NCI-H524 treated with DMSO at 0.1 percent for 48 hours (cell line): ENCODE results near the gene AMIGO1.

ENCODE experiments used
- DNase-seq: peaks from one replicate; lab custom pipeline; 2025; lab: John Stamatoyannopoulos, UW

The AMIGO1 gene, protein sequence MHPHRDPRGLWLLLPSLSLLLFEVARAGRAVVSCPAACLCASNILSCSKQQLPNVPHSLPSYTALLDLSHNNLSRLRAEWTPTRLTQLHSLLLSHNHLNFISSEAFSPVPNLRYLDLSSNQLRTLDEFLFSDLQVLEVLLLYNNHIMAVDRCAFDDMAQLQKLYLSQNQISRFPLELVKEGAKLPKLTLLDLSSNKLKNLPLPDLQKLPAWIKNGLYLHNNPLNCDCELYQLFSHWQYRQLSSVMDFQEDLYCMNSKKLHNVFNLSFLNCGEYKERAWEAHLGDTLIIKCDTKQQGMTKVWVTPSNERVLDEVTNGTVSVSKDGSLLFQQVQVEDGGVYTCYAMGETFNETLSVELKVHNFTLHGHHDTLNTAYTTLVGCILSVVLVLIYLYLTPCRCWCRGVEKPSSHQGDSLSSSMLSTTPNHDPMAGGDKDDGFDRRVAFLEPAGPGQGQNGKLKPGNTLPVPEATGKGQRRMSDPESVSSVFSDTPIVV

DNA sequence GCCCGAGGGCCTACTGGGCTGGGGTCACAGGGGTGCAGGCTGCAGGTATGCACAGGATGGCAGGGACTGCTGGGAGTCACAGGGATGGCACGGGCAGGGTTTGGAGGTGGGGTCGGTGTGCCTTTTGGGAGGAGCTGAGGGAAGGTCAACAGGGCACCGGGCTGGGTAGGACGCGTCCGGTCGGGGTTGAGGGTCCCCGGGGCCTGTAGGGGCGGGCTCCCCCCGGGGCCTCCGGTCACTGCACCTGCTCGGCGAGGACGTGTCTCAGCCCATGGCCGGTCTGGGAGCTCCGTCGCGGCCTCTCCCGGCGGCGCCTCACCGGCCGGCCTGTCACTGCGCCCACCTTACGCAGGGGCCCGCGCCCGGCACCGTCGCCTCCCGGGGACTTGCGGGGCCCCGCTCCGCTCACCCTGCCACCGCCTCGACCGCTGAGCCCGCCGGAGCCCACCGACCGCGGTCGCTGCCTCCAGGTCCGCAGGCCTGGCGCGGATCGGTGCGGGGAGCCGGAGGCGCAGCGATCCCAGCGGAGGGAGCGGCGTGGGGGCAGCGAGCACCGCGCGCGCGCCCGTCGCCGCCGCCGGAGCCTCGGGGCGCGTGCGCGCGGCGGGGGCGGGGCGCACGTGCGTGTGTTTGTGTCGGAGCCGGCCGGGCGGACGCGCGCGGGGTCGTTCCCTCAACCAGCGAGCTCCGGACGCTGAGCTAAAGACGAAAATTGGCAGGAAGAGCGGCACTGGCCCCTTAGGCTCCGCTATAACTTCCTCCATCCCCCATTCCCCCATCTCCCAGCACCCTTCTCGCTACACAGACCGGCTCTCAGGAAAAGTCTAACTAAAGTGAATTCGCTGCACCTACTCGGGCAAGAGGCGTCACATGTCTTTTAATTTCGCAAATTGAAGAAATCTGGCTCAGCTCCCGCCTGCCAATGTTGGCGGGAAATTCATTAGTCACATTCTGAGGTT lies at the start of gene AMIGO1:
AMIGO1 (minus strand) TSS at position 552 of the 959 bp plus-strand sequence. CDS start 815 bp downstream, outside the sequence.
- no peak for DNase-seq

DNA sequence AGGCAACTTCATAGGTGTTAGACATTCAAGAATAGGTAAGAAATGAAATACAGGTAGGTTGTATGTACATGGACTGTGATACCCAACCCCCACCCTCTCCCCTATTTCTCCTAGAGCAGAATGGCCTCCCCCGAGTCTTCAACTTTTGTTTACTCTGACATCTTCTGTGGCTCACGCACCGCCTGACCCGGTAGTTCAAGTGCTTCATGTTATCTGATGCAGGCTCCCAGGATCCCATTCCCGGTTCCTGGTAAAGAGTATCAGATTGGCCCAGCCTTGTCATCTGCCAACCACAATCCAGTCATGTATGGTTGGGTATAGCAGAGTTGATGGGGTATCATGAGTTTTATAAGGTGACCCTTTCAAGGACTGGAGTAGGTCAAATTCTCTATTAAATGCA lies 48.0 kb upstream of the AMIGO1 start:
- no peak for DNase-seq

DNA sequence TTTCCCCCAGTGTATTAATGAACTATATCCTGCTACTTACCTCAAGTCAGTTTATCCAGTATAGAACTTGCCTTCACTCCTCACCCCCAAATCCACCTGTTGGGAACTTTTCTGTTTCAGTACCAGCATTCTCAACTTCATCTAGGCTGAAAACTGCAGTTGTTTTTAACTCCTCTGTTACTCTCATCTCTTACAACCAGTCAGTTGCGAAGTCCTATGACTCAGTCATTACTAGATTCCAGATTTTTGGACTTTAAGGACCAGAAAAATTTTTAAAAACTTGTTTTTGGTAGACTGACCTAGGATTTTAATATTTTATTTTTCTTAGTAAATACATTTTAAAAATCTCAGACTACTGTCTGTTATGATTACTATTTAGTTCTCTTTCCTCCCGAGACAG lies 47.0 kb upstream of the AMIGO1 start:
- no peak for DNase-seq

DNA sequence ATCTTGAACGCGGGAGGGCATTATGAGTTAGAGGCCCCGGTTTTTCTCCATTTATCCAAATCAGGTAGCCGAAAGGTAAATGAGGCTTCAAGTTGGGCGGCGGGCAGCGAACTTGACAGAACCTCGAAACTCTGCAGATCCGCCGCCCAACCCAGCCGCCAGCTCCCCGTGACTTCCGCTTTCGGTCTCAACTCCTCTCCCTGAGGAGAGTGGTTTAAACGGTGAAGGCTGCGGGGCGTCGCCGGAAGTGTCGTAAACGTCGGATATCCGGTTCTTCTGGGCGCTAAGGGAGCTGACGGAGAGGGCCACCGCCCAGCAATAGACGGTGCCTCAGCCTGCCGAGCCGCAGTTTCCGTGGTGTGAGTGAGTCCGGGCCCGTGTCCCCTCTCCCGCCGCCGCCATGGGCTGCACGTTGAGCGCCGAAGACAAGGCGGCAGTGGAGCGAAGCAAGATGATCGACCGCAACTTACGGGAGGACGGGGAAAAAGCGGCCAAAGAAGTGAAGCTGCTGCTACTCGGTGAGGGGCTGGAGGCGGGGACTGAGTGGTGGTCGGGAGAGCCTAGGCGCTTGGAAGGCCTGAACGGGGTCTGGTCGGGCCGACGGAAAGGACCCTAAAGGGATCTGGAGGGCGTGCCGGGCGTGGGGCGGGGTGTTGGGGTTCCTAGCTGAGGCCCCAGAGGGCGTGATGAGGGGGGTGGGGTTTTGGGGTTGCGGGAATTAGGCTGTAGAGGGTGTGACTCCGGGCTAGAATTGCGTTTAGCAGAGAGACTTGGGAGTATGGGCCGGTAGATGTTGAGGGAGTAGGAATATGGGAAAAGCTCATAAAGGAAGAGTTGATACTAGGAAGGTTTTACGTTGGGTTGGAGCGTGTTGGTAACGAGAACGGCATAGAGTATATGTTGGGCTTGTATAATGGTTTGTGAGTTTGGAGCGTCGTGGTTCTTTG lies 39.1 kb upstream of the AMIGO1 start, which contains the start of gene GNAI3:
GNAI3 (plus strand) TSS at position 295 of the 947 bp plus-strand sequence; CDS start at position 401, 106 bp downstream.
- DNase-seq = peak; percentile 68

DNA sequence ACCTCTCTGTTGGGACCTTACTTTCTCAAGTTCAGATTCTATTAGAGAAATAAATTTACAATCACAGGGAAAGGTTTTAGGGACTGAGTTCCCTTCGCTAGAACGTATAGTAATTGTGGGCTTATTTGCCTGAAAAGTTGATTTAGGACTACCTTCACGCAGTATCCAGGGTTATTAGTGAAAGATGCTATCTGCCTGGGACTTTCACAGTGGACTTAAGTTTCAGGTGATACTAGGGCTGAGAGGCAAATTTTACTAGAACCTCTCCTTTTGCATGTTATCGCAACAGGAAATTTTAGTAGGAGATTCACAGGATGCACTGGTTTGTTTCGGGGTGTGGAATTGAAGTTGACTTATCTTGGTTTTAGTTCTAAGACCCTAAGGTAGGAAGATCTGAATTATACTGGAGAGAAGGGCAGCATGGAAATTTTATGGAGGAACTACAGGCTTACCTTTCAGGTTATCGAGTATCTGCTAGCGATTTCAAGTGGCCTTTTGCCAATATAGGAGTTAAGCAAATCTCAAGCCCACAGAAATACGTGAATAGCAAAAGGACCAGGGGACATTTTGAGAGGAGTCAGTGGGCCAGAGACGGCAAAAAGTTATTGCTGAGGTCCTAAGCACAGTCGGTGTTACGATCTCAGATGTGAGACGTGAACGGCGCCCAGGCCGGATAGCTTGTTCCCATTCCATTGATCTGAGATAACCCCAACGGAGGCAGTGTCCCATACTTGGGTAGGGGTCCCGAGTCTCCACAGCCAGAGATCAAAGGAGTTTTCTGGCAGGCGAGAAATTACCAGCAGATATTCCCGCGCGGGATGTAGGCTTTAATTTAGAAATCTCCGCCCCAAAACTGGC lies 38.2 kb upstream of the AMIGO1 start:
- DNase-seq = no peak

DNA sequence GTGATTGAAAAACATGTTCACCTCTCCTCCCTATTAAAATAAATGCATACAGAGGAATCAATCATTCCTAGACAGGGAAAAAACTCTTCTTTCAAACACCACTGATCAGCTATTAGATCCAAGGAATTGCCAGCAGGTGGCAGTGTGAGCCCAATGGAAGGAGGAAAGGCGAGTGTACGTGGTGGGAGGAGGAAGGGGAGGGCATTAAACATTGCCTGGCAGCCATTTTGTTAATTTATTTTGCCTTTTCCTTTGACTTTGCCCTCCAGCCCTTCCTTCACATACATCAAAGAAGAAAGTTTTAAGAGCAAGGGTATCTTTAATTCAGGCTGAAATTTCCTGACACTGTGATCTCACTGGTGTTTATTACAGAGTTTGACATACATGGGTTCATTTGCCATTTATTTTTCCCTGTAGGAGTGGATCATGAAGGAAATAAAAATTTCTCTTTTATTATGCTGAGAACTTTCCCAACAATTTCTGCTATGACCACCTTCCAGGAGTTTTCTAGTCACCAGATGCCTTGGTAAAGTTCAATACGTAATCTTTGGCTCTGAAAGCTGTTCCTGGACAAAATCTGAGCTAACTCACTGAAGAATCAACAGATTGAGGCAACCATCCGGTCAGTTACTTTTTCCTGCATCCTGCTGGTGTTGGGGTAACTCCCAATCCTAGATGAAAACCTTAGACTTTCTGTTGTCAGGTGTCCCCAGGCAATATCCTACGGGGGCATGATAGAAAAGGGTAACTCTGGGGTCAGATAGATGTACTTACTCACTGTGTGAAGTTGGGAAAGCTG lies 37.0 kb upstream of the AMIGO1 start:
- DNase-seq = no peak

DNA sequence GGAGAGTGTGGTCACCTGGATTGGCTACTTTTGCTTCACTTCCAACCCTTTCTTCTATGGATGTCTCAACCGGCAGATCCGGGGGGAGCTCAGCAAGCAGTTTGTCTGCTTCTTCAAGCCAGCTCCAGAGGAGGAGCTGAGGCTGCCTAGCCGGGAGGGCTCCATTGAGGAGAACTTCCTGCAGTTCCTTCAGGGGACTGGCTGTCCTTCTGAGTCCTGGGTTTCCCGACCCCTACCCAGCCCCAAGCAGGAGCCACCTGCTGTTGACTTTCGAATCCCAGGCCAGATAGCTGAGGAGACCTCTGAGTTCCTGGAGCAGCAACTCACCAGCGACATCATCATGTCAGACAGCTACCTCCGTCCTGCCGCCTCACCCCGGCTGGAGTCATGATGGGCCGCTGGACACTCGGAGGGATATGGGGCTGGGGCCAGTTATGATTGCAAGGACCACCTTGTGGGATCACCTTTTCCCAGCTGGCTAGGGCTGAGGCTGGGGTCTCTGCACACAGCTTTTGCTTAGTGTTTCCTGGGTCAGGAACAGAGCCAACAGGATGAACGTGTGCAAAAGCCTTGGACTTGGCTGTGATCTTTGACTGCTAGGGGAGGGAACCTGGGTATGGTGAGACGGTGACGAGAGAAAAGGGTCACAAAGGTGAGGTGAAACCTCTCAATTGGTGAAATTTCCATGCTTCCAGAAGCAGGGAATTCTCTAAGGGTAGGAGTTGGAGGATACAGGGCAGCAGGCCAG lies 34.6 kb upstream of the AMIGO1 start:
- DNase-seq = no peak

DNA sequence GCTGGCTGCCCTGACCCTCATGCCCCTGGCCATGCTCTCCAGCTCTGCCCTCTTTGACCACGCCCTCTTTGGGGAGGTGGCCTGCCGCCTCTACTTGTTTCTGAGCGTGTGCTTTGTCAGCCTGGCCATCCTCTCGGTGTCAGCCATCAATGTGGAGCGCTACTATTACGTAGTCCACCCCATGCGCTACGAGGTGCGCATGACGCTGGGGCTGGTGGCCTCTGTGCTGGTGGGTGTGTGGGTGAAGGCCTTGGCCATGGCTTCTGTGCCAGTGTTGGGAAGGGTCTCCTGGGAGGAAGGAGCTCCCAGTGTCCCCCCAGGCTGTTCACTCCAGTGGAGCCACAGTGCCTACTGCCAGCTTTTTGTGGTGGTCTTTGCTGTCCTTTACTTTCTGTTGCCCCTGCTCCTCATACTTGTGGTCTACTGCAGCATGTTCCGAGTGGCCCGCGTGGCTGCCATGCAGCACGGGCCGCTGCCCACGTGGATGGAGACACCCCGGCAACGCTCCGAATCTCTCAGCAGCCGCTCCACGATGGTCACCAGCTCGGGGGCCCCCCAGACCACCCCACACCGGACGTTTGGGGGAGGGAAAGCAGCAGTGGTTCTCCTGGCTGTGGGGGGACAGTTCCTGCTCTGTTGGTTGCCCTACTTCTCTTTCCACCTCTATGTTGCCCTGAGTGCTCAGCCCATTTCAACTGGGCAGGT lies 33.9 kb upstream of the AMIGO1 start:
- no peak for DNase-seq

DNA sequence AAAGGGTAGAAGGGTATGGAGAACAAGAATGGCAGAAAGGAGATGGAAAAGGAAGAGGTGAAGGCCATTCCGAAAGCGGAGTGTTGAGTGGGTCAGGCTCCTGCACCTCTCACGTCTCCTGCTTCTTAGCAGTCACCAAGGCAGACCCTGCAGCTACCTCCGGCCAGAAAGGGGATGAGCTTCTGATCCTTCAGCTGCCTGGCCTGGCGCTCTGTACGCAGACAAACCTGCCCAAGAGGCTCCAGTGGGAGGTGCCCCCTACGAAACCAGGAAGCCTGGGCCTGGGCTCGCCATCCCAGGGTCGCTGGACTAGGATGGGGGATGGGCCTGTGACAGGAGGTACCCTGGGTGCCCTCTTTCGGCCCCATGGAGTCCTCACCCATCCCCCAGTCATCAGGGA lies 33.1 kb upstream of the AMIGO1 start:
- no peak for DNase-seq

DNA sequence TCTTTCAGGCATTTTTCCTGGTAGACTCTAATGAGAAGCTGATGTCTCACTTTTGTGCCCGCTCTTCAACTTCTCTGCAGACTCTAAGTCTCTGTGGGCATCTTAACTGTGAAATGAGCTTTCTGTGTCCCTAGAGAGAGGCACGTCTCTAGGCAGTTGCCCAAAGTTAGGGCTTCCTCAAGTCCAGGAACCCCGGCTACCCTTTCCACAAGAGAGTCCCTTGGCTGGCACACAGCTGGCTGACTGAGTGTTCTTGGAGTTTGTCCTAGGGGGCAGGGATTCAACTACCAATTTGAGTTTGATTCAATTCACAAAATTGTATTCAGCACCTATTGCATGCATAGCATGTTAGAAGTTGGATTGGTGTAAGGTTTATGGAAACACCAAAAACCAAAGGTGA lies 31.6 kb upstream of the AMIGO1 start:
- DNase-seq = no peak

DNA sequence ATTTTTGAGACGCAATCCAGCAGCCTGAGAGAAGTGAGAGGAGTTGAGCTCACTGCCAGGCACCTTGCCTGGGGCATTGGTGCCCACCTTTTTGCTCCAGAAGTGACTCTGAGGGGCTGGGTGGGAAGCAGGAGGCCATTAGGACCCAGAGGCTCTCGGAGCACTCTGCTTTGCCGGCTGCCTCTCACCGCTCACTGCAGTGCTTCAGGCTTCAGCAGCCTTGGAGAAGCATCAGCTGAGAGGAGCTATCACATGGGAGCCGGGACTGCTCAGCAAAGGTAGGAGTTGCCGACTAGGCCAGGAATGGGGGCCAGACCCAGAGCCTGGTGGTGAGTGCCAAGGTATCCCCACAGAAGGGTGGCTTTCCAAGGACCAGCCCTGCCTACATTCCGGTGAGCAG lies 30.1 kb upstream of the AMIGO1 start, which contains the start of gene GPR61:
GPR61 (plus strand) TSS at position 197 of the 400 bp plus-strand sequence. CDS start 3,151 bp downstream, outside the sequence.
- no peak for DNase-seq

DNA sequence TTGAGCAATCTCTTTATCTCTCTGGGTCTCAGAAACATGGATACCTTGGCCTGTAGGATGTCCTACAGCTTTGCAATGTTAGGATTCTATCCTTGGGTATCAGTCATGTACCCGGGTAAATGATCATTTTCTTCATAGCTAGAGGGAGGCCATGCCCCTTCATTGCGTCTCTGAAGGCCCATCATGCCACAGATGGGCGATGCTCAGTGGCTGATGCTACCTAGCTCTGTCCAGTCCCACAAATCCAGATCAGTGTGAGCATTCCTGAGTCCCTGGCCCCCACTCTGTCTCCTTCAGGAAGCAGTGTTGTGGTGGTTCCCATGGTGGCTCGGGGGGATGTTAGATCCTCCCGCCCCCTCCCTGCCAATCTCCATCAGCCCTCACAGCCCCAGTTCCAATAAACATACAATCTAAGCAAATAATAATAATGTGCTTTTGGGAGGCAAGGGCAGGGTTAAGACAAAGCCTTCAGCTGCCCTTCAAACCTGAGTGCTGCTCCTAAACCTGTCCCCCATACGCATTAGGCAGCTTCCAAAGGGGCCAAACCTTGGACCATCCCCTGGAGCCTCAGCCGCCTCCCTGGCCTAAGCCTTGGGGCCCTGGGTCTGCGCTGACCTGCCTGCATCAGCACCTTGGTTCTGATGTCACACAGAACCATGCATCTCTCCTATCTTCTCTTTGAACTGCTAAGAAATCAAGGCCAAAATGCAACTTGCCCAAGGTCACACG lies 29.5 kb upstream of the AMIGO1 start:
- no peak for DNase-seq

DNA sequence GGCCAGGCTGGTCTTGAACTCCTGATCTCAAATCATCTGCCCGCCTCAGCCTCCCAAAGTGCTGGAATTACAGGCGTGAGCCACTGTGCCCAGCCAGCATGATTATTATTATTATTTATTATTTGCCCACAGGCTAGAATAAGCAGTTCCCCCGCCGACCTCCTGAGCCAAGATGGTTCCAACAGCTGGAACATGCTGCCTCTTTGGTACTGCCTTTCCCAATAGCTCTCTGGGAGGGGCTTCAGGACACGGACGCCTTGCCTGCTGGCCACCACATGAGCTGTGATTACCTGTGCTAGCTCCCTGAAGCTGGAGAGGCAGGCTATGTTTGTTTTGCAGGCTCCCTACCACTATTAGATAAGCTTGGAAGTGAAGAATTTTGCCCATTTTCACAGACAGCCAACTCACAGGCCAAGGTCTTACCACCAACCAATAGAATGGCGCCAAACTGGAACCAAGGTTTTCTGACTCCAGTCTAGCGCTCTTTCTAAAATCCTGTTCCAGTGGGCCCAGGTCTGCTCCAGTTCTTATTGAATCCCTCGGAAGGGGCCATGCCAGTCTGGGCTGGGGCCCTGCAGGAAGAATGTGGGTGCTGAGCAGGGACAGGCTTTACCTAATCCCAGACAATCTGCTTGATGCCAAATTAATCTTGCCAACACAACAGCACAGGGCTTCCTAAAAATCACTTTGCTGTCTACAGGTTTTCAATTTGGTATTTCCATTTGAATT lies 28.1 kb upstream of the AMIGO1 start:
- no peak for DNase-seq

DNA sequence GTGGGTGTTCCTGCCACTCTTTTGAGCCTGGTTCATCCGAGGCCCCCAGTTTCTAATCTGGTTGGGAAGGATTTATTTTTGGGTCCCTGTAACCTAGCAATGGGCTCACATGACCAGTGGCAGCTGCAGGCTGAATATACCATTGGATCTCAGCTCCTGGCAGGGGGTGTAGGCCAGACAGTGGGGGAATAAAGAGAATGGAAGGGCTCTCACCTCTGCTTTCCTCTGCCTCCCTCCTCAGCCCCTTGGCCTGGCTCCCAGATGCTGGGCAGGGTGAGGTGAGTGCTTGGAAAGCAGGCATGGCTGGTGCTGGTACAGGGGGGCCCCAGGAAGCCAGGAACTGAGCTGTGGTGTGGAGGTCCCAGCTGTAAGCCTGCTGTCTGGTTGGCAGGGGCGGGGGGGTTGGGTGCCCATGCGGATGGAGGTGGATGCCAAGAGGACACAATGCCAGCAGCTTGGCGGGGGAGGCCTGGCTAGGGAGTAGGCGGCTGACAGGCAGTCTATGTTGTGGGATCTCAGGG lies 26.5 kb upstream of the AMIGO1 start:
- DNase-seq = no peak

DNA sequence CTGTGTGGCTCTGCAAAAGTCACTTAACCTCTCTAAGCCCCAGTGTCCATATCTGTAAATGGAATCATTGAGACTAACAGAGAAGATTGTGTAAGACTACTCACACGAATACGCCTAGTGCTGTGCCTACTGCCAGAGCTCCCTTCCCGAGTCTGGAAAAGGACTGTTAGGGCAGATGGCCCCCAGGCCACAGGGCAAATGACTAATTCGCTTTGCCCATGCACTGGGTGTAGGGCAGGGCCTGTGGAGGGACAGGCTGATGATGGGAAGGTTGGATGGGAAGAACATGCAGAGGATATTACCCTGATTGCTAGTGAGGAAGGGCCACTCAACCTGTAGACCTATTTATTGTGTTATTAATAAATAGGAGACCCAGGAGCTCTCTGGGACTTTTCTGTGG lies 26.0 kb upstream of the AMIGO1 start:
- DNase-seq = no peak

DNA sequence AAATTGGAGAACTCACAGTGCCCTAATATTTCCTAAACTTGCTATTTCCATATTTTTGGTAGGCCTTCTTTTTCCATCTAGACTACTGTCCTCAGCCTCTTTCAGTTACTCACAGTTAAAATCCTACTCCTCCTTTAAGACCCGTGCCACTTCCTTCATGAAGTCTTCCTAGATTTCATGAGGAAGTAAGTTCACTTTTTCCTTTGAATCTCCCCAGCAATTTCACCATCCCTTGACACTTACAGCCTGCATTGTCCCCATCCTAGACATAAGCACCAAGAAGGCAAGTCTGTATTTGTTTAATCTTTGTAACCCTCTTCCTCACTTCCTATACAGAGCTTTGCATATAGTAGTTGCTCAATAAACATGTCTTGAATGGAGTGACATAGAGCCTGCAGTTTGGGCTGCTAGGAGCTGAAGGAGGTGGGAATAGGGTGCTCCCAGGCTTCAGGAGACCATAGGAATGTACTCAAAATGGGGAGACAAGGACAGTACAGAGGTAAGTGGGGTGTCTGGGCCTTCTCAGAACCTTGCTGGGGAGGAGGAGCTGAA lies 24.9 kb upstream of the AMIGO1 start:
- no peak for DNase-seq
